Occipital lobe (tissue), 2 donors: Measurements from ENCODE around the gene BACH2. TPM values are rescaled to one million over a fixed set of nuclear protein-coding genes. Genes with fewer than 3 reads are reported as not detected.
"Not testable (repeated sequence)": the region's sequence is repeated elsewhere in the genome, so short reads cannot be mapped to it uniquely, and the experiment has no call there.

ENCODE experiments used
- DNase-seq: peaks from one replicate; lab custom pipeline; 2025; lab: John Stamatoyannopoulos, UW
- total RNA-seq: library from RNA; depleted of rRNA; stranded (reverse); fragments of >200 nt; gene quantifications from one replicate; pipeline ENCODE4 v1.2.3, GENCODE V29; 2014

BACH2 gene
- total RNA-seq, 1 donor from 2014 or later: 65.4 TPM

DNA sequence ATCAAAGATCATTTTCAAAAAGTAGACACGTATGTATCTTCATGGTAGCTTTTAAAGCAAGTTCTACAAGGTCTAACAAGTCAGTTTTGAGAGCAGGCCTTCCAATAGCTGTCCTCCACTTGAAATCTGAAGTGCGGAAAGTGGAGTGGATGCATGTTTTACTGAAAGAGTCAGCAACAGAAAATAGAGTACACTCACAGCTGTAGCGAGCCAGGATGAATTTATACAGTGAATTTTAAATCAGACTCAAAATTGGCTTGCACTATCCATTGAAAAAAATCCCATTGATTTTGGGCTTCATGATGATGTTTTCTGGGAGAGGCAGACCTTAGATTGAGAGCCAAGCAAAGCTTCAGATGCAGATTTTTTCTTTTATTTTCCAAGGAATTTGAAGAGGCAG is 321.8 kb downstream of the BACH2 start:
- no peak for DNase-seq

DNA sequence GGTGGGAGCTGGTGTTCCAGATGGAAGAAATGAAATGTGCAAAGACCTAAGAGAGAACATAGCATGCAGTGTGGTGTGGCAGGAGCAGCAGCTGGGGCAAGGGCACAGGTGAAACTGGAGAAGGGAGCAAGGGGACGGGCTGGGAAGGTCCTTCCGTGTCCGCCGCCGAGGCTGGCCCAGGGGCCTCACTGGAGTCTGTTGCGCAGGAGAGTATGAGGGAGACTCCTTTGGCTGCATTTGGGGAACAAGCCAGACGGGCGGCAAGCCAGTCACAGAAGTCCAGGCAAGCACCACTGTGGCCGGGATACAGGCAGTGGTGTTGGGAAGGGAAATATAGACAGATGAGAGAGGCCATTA is 324.6 kb downstream of the BACH2 start:
- no peak for DNase-seq

DNA sequence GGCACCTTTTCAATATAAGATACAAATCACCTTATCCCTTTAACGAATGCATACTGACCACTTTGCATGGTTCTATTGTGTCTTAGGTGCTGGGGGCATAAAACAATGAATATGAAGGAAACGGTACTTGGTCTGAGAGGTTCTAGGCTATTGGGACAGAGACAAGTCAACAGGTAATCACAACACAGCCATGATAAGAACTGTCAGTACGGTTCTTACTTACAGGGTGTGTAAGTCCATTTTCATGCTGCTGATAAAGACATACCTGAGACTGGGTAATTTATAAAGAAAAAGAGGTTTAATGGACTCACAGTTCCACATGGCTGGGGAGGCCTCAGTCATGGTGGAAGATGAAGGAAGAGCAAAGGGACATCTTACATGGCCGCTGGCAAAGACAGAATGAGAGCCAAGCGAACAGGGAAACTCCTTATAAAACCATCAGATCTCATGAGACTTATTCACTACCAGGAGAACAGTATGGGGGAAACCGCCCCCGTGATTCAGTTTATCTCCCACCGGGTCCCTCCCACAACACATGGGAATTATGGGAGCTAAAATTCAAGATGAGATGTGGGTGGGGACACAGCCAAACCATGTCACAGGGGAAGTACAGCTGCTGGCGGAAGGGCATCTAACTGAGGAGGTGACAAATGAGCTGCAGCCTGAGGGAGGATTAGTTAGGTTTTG is 325.2 kb downstream of the BACH2 start:
- DNase-seq: not testable (repeated sequence)

DNA sequence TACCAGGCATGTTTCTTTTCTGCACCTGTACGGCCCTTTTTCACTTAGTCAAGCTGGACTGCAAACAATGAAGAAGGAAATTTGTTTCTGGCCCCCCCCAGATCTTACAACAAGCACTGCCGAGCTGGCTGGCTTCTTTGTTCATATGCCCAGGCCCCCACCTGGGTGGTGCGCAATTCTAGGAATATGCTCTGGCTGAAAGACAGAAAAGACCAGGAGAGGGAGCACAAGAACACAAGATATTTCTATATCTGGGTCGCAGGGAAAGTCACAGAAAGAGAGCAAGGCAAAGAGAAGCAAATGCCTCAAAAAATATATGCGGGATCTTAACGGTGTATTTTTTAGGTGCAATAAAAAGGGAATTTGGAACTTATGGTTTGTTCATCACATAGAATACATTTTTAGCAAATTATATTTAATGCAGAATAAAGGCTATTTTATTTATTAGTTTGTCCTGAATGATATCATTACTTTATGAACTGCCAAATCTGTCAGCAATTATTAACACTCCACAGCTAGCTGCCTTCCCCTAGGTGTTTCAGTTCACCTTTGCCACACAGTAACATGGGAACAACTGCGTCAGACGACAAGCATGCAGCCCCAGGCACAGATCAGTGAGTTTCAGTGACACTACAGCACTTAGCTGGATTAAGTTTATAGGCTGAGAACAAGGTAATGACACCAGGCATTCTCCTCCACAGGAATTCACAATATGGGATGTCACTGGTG is 325.9 kb downstream of the BACH2 start:
- DNase-seq: no peak

DNA sequence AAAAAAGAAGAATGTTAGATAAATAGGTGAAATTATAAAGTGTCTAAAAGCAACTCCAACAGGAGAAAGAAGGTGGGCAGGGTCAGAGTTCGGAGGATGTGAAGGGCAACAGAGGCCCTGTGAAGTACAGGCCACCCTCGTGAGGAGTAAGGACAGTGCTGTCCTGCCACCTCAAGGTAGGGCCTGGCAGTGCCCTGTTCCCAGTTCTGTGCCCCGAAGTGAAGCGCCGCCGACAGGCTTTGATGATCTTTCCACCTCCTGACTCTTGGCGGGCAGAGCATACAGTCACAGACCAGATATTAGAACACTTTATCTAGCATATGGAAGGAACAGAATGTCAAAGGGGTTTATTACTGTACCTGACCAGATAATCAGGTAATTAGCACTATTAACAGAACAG is 326.6 kb downstream of the BACH2 start:
- no peak for DNase-seq

DNA sequence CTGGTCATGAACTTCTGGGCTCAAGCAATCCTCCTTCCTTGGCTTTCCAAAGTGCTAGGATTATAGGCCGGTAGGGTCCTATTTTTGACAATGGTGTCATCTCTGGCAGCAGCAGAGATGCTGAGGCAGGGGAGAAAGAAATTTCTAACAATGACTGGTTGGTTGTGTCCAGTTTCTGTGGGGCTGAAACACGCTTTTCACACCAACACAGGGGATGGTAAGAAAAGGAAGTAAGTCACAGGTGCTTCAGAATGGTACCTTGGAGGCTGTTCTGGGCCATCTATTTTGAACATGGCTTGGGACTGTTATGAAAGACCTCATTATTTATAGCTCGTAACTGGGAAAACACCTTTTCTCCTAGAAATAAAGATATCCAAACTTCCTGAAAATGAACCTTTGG is 329.7 kb downstream of the BACH2 start:
- DNase-seq: no peak

DNA sequence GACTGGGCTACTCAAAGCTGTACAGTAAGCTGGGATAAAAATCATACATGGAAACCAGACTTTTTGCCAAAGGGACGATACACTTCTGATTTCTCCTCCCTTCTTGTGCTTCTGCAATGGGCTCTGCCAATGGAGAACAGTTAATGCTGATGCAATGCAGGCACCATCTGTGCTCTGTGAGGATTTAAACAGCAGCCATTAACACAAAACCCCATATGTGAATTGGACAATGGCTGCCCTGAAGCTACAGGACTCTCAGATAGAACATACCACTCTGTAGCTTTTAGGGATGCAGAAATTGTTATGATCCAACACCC is 330.5 kb downstream of the BACH2 start:
- DNase-seq: no peak

DNA sequence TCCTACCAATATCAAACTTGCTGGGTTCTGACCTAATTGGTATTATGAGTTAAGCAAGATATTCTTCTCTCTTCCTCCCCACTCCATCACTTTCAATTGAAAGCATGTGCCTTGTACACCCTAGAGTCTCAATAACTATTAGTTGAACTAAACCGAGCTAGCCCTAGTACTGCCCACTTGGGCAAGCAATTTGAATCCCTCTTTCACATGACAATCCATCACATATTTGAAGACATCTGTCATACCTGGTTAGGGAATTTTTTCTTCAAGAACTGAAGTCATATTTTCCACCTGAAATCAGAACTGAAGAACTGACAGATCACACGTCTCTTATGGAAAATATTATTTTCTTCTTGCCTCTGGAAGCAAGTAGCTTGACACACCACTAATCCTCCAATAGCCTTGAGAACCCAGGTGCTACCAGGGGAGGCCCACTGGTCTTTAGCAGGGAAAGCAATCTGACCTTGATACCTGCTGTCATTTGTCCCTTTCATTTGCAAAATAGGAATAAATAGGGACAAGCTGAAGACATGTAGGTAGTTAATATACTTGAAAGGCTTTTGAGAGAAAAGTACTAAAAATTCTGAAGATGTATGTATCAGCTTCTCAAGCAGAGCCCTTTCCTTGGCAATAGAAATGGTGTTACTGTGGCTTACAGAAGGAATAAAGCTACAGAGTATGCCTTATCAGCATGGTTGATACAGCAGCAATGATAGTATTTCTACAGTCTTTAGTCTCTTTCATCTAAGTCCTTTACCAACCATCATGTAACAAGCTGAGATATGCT is 331.0 kb downstream of the BACH2 start:
- no peak for DNase-seq

DNA sequence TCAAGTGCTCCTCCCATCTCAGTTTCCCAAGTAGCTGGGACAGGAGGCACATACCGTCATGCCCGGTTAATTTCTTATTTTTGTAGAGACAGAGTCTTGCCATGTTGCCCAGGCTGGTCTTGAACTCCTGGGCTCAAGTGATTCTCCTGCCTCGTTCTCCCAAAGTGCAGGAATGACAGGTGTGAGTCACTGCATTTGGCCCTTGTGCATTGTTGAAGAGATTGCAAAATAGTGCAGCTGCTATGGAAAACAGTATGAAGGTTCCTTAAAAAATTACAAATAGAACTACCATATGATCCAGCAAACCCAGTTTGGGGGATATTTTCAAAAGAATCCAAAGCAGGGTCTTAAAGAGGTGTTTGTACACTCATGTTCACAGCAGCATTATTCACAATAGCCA is 333.3 kb downstream of the BACH2 start:
- DNase-seq: no peak

DNA sequence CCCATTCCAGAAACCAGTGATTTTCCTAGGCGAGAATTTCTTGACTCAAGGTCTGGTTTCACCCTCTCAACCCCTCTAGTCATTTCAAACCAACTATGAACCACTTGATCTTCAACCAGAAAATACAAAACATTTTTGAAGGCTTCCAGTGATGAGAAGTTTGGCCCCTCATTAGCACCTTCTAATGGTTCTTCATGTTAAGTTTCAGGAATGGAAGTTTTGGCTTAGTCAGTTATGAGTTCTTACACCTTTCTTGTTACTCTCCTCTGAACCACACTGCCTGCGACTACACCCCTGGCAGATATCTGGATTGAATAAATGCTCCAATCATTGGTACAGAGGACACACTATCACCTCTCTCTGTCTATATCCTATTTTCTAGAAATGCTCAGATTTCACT is 335.2 kb downstream of the BACH2 start:
- DNase-seq: no peak

DNA sequence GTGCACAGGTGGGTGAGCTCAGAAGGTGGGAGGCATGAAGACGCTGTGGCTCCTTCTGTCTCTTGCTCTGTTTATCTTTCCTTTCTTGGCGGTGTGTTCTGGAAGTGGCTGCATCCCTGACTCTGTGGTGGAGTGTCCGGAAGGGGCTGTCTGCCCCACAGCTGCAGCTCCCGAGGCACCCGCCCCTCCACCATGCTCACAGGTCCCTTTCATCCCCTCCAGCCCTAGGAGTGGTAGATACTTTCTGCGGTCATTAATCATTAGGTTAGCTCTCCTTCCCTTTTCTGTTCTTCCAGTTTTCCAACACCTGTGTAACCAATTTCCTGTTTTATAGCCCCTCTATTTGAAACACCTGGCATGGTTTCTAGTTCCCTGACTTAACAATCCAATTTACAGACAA is 336.8 kb downstream of the BACH2 start:
- no peak for DNase-seq

DNA sequence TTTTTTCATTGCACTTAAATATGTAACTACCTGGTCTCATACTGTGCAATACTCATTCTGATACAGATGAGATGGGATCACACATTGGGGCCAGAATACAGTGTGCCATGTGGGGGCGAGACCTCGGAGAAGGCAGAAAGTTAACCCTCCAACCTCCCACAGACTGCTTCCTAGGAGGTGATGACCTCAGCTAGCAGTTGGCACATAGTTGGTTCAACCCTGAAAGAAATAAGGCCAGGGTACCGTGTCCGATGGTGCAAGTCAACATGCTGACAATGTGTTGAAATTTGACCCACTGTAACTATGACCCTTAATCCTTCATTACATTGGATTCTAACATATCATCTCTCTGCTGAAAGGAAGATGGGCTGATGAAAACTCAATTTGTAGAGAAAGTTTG is 340.5 kb downstream of the BACH2 start:
- DNase-seq: no peak

DNA sequence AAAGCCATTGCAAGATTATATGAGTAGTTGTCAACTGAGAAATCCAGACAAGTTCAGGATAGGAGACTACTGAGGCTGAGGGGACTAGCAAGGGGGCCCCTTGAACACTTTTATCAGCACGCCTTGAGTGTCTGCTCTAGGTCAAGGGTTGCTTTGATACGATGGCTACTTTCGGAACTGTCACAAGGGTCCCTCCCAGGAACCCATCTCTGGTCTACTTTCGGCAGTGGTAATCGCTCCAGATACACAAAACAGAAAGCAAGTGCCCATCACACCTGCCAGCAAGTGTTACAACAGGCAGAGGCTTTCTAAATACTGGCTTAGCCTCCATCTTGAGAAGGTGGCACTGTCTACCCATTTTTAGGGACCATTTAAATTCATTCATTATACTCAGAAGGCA is 341.3 kb downstream of the BACH2 start:
- no peak for DNase-seq

DNA sequence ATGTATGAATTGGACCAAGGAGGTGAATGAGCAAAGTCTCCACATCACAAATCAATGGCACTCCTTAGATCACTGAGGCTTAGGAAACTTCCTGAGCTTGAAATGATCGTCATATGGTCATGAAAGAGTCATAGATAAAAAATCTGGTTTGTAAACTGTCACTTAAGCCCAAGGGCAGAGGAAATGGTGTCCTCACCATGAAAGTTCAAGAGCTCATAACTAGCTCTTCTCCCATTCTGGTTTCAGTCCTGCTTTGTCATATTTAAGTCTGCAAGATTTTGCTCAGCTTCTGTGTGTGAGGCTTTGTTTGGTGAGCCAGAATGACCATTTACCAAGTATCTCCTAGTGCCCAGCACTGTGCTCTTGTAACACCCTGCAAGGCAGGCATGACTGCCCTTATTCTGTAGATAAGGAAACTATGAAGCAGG is 341.9 kb downstream of the BACH2 start:
- no peak for DNase-seq

DNA sequence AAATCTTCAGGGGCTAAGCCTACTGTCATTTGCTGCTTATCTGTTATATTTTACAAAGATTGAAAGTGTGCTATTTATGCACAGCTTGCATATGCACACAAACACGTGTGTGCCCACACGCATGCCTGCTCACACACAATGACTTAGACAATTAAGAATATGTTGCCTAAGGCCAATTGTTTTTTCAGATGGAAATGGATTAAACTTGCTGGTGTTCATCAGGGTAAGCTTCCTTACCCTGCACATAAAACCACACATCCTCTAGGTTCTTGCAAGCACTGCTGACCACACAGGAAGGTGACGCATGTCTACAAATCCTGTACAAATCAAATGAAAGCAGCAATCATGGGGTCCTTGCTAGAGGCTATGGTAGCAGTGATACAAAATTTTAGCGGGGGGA is 344.0 kb downstream of the BACH2 start:
- DNase-seq: no peak

DNA sequence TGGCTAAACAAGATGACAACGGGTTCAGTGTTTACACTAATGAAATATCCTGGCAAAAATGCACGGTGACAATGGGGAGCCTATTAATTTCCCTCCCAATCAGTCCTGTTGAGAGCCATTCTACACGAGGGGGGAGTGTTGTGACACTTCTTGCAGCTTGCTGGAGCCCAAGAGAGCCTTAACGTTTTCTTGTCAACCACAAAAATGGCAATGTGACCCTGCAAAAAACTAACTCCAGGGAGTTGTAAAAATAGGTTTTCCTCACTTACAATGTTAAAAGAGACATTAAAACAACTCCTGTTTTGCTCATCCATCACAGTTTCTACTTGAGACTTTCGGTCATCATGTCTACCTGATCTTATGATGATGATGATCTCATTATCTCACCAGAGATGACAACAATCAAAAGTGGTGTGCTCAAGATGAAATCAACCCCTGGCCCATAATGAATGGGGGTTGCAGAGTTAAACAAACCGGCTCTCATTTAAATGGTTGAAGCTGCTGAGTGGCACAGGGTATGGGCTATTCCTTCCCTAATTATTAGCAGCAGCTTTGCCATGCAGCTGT is 344.5 kb downstream of the BACH2 start:
- no peak for DNase-seq

DNA sequence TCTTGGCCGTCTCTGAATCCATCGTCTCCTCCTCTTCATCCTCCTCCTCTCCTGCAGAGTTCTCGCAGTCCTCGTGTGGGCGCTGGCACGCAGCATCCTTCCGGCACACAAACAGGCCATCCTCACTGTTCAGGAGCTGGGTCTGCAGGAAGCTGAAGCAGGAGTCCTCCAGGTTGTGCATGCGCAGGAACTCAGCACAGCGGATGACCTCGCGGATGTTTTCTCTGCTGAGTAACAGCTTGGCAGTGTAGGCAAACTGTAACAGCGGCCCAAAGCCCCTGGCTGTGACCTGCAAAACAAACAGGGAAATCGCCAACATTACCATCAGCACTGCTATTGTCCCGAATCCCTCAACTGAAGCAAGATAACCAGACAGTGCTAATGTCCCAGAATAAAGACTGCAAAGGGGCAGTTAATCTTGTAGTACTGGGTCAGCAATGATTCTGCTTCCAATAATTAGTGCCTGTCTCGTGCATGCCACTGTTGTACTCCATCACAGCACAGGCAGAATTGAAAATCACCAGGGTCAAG is 345.0 kb downstream of the BACH2 start:
- DNase-seq: peak; percentile 77

DNA sequence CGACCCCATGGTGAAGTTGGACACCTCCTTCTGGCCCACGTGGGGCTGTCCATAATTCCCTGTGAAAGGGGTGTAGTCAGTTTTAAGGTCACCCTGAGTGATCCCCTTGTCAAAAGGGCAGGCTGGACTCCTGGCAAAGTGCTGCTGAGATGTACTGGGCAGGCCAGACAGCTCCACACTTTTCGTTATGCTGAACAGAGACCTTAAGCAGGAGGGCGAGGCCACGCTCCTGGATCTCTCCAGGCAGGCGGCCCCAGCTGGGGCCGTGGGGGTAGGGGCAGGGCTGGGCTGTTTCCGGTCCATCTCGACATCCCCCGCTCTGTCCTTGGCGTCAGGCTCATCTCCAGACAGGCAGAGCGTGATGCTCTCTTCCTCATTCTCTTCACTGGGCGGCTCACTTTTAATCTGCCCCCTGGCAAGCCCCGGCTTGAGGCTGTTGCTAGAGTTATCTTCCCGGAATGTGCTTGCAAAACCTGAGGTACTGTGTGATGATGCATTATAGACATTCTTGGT is 345.7 kb downstream of the BACH2 start:
- DNase-seq: no peak

DNA sequence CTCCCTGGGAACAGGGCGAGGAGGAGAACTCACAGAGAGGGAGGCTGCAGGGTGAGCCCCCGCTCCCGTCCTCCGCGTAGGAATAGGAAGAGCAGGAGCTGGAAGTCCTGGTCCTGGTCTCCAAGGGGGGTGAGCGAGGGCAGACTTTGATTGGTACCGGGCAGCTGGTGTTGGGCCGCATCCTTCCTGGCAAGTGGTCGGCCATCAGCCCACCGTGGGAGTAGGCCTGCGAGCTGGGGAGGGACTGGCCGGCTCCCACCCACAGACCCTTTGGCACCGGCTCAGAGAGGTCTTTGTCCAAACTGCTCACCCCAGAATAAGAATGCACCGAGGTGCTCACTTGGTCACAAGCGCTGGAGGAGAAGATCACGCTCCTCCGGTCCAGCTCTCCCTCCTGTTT is 346.2 kb downstream of the BACH2 start:
- DNase-seq: no peak

DNA sequence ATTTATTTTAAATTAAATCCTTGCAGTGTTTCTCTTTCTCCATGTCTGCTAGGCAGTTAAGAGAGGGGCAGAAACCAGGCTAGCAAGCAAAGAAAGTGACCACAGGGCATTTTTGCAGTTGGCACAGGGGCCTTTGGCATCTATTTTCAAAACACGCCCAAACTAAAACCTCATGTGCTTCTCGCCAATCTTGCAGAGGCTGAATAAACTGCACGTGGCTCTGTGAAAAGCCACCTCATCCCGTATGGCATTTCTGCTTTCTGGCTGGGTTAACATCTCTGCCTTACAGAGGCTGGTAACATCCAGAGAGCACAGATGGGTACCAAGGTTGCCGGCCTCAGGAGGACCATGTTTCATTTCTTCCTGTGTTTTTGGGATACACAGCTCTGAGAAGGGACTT is 347.8 kb downstream of the BACH2 start:
- no peak for DNase-seq

DNA sequence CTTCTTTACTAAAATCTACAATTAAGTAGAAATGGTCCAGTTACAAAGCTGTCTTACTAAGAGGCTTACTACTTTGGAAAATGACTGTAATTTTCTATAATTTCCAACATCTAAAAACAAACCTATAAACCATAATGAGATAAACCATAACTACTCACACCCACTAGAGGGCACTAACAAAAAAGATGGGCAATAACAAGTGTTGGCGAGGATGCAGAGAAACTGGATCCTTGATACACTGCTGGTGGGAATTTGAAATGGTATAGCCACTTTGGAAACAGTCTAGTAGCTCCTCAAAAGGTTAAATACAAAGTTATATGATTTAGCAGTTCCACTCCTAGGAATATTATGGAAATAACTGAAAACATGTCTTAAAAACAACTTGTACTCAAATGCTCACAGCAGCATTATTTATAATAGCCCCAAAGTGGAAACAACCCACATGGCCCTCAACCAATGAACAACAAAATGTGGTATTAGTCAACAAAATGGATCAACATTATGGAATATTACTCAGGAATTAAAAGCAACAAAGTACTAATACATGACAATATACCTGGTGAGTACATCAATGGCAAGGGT is 351.7 kb downstream of the BACH2 start:
- DNase-seq: no peak
